ENCODE data around the gene PHLDB1. TPM values are rescaled to one million over a fixed set of nuclear protein-coding genes. Genes with fewer than 3 reads are reported as not detected.
A peak's percentile ranks its signal among the peaks of the same experiment; 100 is the strongest.

The PHLDB1 gene
- total RNA-seq, 1 donor from 2014 or later = 120 TPM

DNA sequence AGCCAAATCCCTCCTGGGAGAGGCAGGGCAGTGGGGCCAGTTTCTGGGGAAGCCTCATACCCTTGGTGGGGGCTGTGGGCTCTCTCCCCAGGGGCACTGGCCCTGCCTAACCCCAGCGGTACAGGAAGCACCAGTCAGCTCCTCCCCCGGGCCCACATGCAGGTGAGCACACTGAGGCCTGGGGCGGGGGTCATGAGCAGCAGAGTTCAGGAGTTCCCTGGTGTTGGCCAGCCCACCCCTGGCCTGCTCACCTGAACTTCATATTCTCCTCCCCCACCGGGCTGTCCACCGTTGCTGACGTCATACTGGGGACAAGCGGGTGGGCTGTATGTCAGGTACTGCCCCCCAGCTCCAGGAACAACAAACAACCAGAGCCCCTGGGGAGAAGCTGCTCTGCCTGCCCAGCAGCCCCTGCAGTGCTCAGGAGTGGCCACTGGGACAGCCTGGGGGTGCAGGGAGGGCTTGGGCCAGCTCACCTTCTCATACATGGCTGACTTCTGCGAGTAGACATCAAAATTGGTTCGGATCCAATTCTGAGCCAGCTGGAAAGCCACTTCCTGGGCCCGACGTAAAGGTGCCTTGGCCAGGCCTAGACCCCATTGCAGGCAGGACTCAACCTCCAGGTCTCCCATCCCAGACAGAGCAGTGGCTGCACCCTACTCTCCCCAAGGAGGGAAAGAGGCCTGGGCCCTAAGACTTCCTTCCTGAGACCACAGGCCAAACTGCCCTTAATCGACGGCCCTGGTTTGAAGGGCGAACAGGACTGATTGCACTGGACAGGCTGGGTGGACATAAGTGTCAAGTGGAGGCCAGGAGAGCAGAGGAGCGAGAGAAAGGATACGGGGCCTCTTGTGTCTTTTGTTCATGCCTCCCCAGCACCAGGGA is 51.3 kb downstream of the PHLDB1 start:
- H3K9me3 Mint-ChIP-seq = no peaks in the 10 kb centered on the region
- TF ChIP-seq, protein P1, sequence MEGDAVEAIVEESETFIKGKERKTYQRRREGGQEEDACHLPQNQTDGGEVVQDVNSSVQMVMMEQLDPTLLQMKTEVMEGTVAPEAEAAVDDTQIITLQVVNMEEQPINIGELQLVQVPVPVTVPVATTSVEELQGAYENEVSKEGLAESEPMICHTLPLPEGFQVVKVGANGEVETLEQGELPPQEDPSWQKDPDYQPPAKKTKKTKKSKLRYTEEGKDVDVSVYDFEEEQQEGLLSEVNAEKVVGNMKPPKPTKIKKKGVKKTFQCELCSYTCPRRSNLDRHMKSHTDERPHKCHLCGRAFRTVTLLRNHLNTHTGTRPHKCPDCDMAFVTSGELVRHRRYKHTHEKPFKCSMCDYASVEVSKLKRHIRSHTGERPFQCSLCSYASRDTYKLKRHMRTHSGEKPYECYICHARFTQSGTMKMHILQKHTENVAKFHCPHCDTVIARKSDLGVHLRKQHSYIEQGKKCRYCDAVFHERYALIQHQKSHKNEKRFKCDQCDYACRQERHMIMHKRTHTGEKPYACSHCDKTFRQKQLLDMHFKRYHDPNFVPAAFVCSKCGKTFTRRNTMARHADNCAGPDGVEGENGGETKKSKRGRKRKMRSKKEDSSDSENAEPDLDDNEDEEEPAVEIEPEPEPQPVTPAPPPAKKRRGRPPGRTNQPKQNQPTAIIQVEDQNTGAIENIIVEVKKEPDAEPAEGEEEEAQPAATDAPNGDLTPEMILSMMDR (conservative IDR thresholded peaks at IDR 0.05) = no peak
- no peak for DNase-seq (ENCODE audit: low read depth, low spot score)
- H3K36me3 Mint-ChIP-seq (ENCODE audit: low read depth) = peaks cover 2% of the 10 kb centered on the region
- peak overlapping the region; percentile 57 for H3K4me3 Mint-ChIP-seq
- peaks cover 32% of the 10 kb centered on the region for H3K4me1 Mint-ChIP-seq
- H3K27me3 Mint-ChIP-seq (ENCODE audit: low read depth) = peaks cover 2% of the 10 kb centered on the region
- H3K27ac Mint-ChIP-seq (ENCODE audit: unreplicated experiment) = no peak overlapping the region

DNA sequence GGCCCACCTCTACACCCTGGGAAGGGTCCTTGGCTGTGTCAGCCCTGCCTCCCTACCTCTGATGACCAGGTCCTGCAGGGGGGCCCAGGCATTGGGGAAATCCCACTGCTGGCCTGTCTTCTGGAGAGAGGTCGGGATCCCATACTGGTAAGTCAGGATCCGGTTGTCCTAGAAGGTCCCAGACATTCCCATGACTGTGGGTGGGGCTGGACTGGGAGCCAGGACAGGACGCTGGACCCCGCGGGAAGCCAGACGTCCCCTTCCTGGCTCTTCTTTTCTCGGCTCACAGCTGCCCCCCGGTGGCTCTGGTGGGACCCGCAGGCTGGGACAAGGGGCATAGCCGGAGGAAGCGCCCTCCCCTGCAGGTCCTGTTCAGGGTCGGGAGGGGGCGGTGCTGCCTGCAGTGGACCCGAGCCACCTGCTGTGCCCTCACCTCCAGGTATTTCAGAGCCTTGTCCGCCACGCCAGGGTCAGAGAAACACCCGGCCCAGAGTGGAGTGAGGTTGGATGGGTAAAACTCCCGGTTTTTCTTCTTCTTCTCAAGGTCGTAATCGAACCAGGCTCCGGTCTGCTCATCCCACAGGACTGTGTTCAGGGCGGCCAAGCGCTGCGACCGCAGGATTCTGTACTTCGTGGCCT is 52.0 kb downstream of the PHLDB1 start:
- H3K4me3 Mint-ChIP-seq = peak overlapping the region; percentile 57
- DNase-seq (ENCODE audit: low read depth, low spot score) = peak; percentile 99
- no peak overlapping the region for H3K27ac Mint-ChIP-seq (ENCODE audit: unreplicated experiment)
- H3K9me3 Mint-ChIP-seq = no peaks in the 10 kb centered on the region
- peaks cover 33% of the 10 kb centered on the region for H3K4me1 Mint-ChIP-seq
- peaks cover 2% of the 10 kb centered on the region for H3K27me3 Mint-ChIP-seq (ENCODE audit: low read depth)
- H3K36me3 Mint-ChIP-seq (ENCODE audit: low read depth) = no peaks in the 10 kb centered on the region
- TF ChIP-seq, protein P1 (conservative IDR thresholded peaks at IDR 0.05) = peak; percentile 93

DNA sequence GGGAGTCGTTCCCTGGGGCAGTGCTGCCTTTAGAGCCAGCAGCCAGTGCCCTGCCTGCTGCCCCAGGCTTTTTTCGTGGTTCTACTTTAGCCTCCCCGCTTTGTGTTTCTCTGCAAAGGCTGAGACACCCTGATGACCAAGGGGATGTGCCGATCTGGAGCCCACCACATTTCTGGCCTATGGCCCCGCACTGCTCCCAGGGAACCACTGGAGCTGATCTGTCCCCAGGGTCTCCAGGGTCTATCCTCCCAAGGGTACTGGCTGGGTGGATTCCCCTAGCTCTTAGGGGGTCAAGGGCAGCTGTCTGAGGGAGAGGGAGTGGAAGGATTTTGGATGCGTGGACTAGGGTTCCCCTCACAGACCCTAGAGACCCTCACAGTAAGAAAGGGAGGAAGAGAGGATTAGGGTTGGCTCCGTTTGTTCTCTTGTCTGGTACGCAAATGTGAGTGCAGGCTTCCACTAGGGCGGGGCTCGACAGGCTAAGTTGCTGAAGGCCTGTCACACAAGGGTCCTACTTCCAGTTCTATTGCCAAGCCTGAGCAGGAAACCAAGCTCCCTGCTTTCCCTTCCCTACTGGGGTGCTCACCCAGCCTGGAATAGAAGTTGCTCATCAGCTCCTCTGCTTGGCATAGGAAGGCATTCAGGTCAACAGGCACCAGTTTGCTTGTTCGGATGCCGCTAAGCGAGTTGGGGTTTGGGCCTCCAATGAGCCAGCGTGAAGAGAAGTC is 52.7 kb downstream of the PHLDB1 start:
- Mint-ChIP-seq H3K9me3 (no peaks in the 10 kb centered on the region), H3K36me3 (ENCODE audit: low read depth) (no peaks in the 10 kb centered on the region), H3K27me3 (ENCODE audit: low read depth) (peaks cover 2% of the 10 kb centered on the region), H3K27ac (ENCODE audit: unreplicated experiment) (no peak overlapping the region), H3K4me3 (no peak overlapping the region), H3K4me1 (peaks cover 35% of the 10 kb centered on the region)
- DNase-seq (ENCODE audit: low read depth, low spot score) = no peak
- TF ChIP-seq, protein P1 (conservative IDR thresholded peaks at IDR 0.05) = no peak

DNA sequence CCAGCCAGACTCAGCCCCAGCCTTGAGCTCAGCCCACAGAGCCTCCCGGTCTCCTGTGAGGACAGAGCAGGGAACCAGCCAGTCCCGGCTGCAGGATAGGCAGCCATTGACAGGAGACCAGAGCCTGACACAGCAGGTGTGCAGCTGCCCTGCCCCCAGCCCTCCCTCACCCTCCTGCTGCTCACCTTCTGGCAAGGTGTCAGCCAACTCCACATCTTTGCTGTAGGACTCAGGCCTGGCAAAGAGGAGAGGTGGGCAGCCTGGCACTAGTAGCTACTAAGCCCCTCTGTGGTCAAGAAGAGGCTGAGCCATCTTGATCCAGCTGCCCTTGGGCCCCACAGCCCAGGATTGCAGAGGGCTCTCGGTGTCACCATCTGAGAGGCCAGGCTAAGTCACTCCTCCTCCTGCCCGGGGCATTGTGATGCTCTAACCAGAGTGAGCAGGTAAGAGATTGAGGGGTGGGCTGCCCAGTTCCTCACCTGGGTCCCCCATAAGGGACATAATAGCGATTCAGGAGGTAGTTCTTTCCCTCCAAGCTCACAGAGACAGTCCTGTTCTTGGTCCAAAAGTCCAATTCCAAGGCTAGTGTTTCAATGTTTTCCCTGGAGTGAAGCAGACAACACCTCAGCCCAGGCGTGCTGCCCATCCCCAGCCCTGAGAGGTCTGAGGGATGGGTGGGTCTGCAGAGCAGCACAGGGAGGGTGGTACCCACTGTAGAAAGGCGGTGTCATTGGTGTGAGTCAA is 53.4 kb downstream of the PHLDB1 start:
- no peaks in the 10 kb centered on the region for H3K9me3 Mint-ChIP-seq
- TF ChIP-seq, protein P1 (conservative IDR thresholded peaks at IDR 0.05) = no peak
- H3K36me3 Mint-ChIP-seq (ENCODE audit: low read depth) = no peaks in the 10 kb centered on the region
- H3K27me3 Mint-ChIP-seq (ENCODE audit: low read depth) = peaks cover 2% of the 10 kb centered on the region
- H3K27ac Mint-ChIP-seq (ENCODE audit: unreplicated experiment) = no peak overlapping the region
- DNase-seq (ENCODE audit: low read depth, low spot score) = no peak
- peaks cover 35% of the 10 kb centered on the region for H3K4me1 Mint-ChIP-seq
- H3K4me3 Mint-ChIP-seq = no peak overlapping the region

Measured in neural crest cell (in vitro differentiated cells).